Neural progenitor cell (in vitro differentiated cells): Measurements from ENCODE around the gene PLA2G2F. TPM values are rescaled to one million over a fixed set of nuclear protein-coding genes. Genes with fewer than 3 reads are reported as not detected.

Experiments
- DNase-seq: peaks from one replicate; pipeline ENCODE4 v3.0.0-alpha.2; 2016; ENCODE audit warnings: low spot score
- H2AFZ ChIP-seq: fragments of 200-600 bp; sonication (generic); replicated peaks from 2 replicates; pipeline ENCODE4 v1.6.1; 2016; ENCODE audit warnings: antibody characterized with exemption
- H3F3A ChIP-seq: fragments of 200-600 bp; sonication (generic); 2 replicates; pipeline ENCODE4 v1.6.1; 2016; ENCODE audit warnings: antibody characterized with exemption, low read depth
- H3K27ac ChIP-seq: fragments of 200-600 bp; sonication (generic); 2 replicates; pipeline ENCODE4 v1.5.1; 2016; ENCODE audit warnings: mild to moderate bottlenecking
- H3K27me3 ChIP-seq: fragments of 200-600 bp; sonication (generic); 2 replicates; pipeline ENCODE4 v1.6.1; 2016; ENCODE audit warnings: mild to moderate bottlenecking, moderate library complexity
- H3K36me3 ChIP-seq: fragments of 200-600 bp; sonication (generic); 2 replicates; pipeline ENCODE4 v1.5.1; 2016
- H3K4me1 ChIP-seq: fragments of 200-600 bp; sonication (generic); 2 replicates; pipeline ENCODE4 v1.6.1; 2016; ENCODE audit warnings: mixed run types
- H3K4me2 ChIP-seq: fragments of 200-600 bp; sonication (generic); 2 replicates; pipeline ENCODE4 v1.6.1; 2016
- H3K4me3 ChIP-seq: fragments of 200-600 bp; sonication (generic); 2 replicates; pipeline ENCODE4 v1.5.1; 2016
- H3K79me2 ChIP-seq: fragments of 200-600 bp; sonication (generic); 2 replicates; pipeline ENCODE4 v1.6.1; 2016; ENCODE audit warnings: low read depth
- H3K9ac ChIP-seq: fragments of 200-600 bp; sonication (generic); 2 replicates; pipeline ENCODE4 v1.6.1; 2016
- H3K9me3 ChIP-seq: fragments of 200-600 bp; sonication (generic); 2 replicates; pipeline ENCODE4 v1.5.1; 2016; ENCODE audit warnings: low read depth
- H4K20me1 ChIP-seq: fragments of 200-600 bp; sonication (generic); 2 replicates; pipeline ENCODE4 v1.6.1; 2016; ENCODE audit warnings: low read depth
- H3K27ac Mint-ChIP-seq: 3 replicates; pipeline ENCODE4 v1.8.0; 2021; ENCODE audit warnings: mixed read lengths
- H3K27me3 Mint-ChIP-seq: 2 replicates; pipeline ENCODE4 v1.8.0; 2022; ENCODE audit warnings: low read depth, mild to moderate bottlenecking, inconsistent platforms, moderate library complexity, mixed read lengths; ENCODE audit not compliant: insufficient read depth
- H3K36me3 Mint-ChIP-seq: 3 replicates; pipeline ENCODE4 v1.8.0; 2021; ENCODE audit warnings: mixed read lengths
- H3K4me1 Mint-ChIP-seq: 3 replicates; pipeline ENCODE4 v1.8.0; 2021; ENCODE audit warnings: mixed read lengths
- H3K4me3 Mint-ChIP-seq: 3 replicates; pipeline ENCODE4 v1.8.0; 2021; ENCODE audit warnings: mild to moderate bottlenecking, moderate library complexity, mixed read lengths
- H3K9me3 Mint-ChIP-seq: 3 replicates; pipeline ENCODE4 v1.8.0; 2020; ENCODE audit warnings: mixed read lengths
- EZH2 ChIP-seq: fragments of 200-600 bp; sonication (generic); IDR thresholded peaks from 2 replicates; pipeline ENCODE4 v1.6.1; 2017; ENCODE audit warnings: antibody characterized with exemption, mild to moderate bottlenecking, moderate library complexity
- EZH2phosphoT487 ChIP-seq: fragments of 200-600 bp; sonication (generic); IDR thresholded peaks from 2 replicates; pipeline ENCODE4 v1.6.1; 2017; ENCODE audit warnings: antibody characterized with exemption
- total RNA-seq: library from RNA; depleted of rRNA; stranded (reverse); fragments of >200 nt; gene quantifications from 2 replicates; pipeline ENCODE4 v1.2.3, GENCODE V29; 2015; ENCODE audit warnings: low replicate concordance
- TF ChIP-seq, protein P1 (sequence below): fragments of 200-600 bp; sonication (generic); IDR thresholded peaks from 2 replicates; pipeline ENCODE4 v1.5.1; 2017; ENCODE audit warnings: antibody characterized with exemption, mild to moderate bottlenecking

PLA2G2F gene
- total RNA-seq, 1 donor from 2014 or later: not detected

DNA sequence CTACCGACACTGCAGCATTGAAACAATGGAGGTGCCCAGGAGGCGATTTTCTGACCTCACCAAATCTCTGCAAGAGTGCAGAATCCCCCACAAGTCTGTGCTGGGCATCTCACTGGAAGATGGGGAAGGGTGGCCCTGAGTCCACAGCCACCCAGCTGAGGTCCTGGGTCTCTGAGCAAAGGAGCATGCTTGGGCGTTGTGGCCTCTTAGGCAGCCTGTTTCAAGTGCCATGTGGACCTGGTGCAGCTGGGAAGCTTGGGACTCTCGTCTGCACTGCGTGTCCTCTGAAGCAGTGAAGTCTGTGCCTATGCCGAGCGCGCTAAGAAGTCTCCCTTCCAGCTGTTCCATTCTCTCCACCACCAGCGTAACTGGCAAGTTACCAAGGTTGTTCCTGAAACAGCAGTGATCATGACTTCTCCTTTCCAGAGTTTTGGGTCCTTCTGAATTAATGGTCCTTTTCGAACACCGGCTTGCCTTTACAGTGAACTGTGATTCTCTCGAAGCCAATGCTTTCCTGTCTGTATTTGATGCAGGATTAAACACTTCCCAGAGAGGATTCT lies 52.2 kb downstream of the PLA2G2F start:
- H3K9me3 ChIP-seq: no peaks in the 10 kb centered on the region
- DNase-seq: no peak
- Mint-ChIP-seq H3K4me3 (no peak overlapping the region), H3K4me1 (peaks cover 17% of the 10 kb centered on the region), H3K27ac (no peak overlapping the region), H3K27me3 (peaks cover 4% of the 10 kb centered on the region), H3K9me3 (no peaks in the 10 kb centered on the region), H3K36me3 (peaks cover 3% of the 10 kb centered on the region)
- peaks cover 30% of the 10 kb centered on the region for H3K27me3 ChIP-seq
- H3K4me1 ChIP-seq: no peaks in the 10 kb centered on the region
- TF ChIP-seq EZH2phosphoT487 (no peak), EZH2 (no peak)
- TF ChIP-seq, protein P1, sequence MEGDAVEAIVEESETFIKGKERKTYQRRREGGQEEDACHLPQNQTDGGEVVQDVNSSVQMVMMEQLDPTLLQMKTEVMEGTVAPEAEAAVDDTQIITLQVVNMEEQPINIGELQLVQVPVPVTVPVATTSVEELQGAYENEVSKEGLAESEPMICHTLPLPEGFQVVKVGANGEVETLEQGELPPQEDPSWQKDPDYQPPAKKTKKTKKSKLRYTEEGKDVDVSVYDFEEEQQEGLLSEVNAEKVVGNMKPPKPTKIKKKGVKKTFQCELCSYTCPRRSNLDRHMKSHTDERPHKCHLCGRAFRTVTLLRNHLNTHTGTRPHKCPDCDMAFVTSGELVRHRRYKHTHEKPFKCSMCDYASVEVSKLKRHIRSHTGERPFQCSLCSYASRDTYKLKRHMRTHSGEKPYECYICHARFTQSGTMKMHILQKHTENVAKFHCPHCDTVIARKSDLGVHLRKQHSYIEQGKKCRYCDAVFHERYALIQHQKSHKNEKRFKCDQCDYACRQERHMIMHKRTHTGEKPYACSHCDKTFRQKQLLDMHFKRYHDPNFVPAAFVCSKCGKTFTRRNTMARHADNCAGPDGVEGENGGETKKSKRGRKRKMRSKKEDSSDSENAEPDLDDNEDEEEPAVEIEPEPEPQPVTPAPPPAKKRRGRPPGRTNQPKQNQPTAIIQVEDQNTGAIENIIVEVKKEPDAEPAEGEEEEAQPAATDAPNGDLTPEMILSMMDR: no peak
- no peak overlapping the region for H3K4me2 ChIP-seq
- H3K4me3 ChIP-seq: no peak overlapping the region
- H3F3A ChIP-seq: no peaks in the 10 kb centered on the region
- H4K20me1 ChIP-seq: no peaks in the 10 kb centered on the region
- H3K79me2 ChIP-seq: no peaks in the 10 kb centered on the region
- H3K36me3 ChIP-seq: no peaks in the 10 kb centered on the region
- no peak overlapping the region for H3K9ac ChIP-seq
- H3K27ac ChIP-seq: no peak overlapping the region
- H2AFZ ChIP-seq: no peak overlapping the region

DNA sequence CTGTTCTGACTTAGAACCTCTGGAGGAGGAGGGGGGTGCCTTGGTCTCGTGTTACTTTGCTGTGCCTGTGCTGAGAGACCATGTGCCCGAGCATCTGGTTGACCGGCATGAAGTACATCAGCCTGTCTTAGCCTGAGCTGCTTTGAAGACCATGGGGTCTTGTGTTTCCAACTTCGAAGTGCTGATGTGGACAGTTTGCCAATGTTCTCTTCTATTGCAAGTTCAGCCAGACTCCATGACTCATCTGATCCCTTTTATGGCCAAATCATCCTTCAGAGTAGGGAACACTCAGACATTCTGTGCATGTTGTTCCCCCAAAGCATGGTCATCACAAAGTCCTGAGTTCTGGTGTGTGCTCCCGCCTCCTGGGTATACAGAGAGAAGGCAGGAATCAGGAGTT lies 53.2 kb downstream of the PLA2G2F start:
- no peaks in the 10 kb centered on the region for H3K36me3 ChIP-seq
- H3F3A ChIP-seq: no peaks in the 10 kb centered on the region
- H3K9me3 ChIP-seq: no peaks in the 10 kb centered on the region
- H3K36me3 Mint-ChIP-seq: peaks cover 3% of the 10 kb centered on the region
- H2AFZ ChIP-seq: no peak overlapping the region
- no peak overlapping the region for H3K4me2 ChIP-seq
- H4K20me1 ChIP-seq: no peaks in the 10 kb centered on the region
- peaks cover 7% of the 10 kb centered on the region for H3K4me1 Mint-ChIP-seq
- TF ChIP-seq, protein P1: no peak
- TF ChIP-seq EZH2phosphoT487 (no peak), EZH2 (no peak)
- H3K4me1 ChIP-seq: no peaks in the 10 kb centered on the region
- H3K4me3 ChIP-seq: no peak overlapping the region
- H3K27me3 Mint-ChIP-seq: peaks cover 7% of the 10 kb centered on the region
- no peak overlapping the region for H3K4me3 Mint-ChIP-seq
- no peaks in the 10 kb centered on the region for H3K9me3 Mint-ChIP-seq
- no peak overlapping the region for H3K27ac ChIP-seq
- H3K27ac Mint-ChIP-seq: no peak overlapping the region
- no peak overlapping the region for H3K9ac ChIP-seq
- H3K27me3 ChIP-seq: peaks cover 19% of the 10 kb centered on the region
- no peaks in the 10 kb centered on the region for H3K79me2 ChIP-seq
- DNase-seq: no peak

- no peaks in the 10 kb centered on the region for H3K9me3 ChIP-seq
- no peak overlapping the region for H2AFZ ChIP-seq
- H3K4me3 Mint-ChIP-seq: no peak overlapping the region
- H3K9ac ChIP-seq: no peak overlapping the region
- H3K36me3 Mint-ChIP-seq: peaks cover 3% of the 10 kb centered on the region
- no peaks in the 10 kb centered on the region for H3K36me3 ChIP-seq
- no peak overlapping the region for H3K27ac Mint-ChIP-seq
- no peaks in the 10 kb centered on the region for H3K9me3 Mint-ChIP-seq
- peaks cover 15% of the 10 kb centered on the region for H3K27me3 ChIP-seq
- no peak for DNase-seq
- no peaks in the 10 kb centered on the region for H3K79me2 ChIP-seq
- peaks cover 7% of the 10 kb centered on the region for H3K27me3 Mint-ChIP-seq
- no peaks in the 10 kb centered on the region for H3K4me1 ChIP-seq
- no peak overlapping the region for H3K4me2 ChIP-seq
- TF ChIP-seq EZH2phosphoT487 (no peak), EZH2 (no peak)
- TF ChIP-seq, protein P1: no peak
- no peaks in the 10 kb centered on the region for H4K20me1 ChIP-seq
- H3K27ac ChIP-seq: no peak overlapping the region
- no peaks in the 10 kb centered on the region for H3F3A ChIP-seq
- H3K4me3 ChIP-seq: no peak overlapping the region
- H3K4me1 Mint-ChIP-seq: peaks cover 4% of the 10 kb centered on the region
These were observed 53.8 kb downstream of the PLA2G2F start for GRCh38 chr1:20192871-20193411.
